ENCODE data around the gene CBLB.

DNA sequence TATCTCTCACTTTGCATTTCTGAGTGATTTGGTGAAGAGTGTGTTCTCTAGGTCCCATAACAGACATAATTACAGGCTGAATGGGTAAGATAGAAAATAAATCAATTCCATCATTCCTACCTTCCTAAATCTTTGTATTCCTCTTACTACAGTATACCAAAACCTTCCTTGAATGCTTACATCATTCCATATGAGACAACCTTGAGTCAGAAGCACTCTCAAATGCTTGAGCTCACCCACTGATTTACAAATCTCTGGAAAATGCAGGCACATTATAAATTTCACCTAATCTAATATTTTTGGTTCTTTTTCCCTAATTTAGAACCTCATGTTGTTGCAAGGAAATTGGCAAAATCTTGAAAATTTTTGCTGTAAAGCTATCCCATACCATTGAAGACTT is 239.1 kb downstream of the CBLB start:
- TF ChIP-seq POLR2A (IDR thresholded peaks at IDR 0.05) (no peak), CTCF (IDR thresholded peaks at IDR 0.05) (no peak)

Measured in adrenal gland (tissue), 5 donors.